Measurements from ENCODE around the gene EFHB. TPM values are rescaled to one million over a fixed set of nuclear protein-coding genes. Genes with fewer than 3 reads are reported as not detected.

EFHB gene
- total RNA-seq, 1 donor from 2014 or later, result 0.58 TPM

DNA sequence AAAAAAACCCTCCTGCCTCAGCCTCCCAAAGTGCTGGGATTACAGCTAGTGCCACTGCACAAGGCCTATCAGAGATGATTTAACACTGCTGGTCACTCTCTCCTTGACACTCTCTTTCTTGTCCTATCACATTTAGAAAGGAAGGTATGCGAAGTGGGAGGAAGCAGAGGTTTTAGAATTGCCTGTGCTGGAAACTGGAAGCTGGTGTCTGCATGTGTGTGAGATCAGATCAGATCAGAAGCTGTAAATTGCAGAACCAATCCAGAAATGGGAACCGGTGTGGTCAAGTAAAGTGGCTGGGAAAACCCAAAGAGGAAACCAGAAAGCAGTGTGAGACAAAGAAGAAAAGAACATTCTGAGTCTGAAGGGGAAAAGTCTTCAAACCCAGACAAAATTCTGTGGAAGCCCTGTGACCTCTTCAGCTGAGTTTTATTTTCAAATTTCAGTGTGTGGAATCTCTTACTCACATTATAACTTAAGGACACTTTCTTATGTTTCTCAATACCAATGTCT, 2.8 kb downstream of the EFHB start:
- H3K27me3 ChIP-seq (ENCODE audit: low read depth), result peaks cover 15% of the 10 kb centered on the region
- no peaks in the 10 kb centered on the region for H3K9me3 ChIP-seq (replicated peaks)
- H3K4me1 ChIP-seq, result no peaks in the 10 kb centered on the region
- intact Hi-C loops (cut with micrococcal nuclease), result no loop called here
- no peak overlapping the region for H3K27ac ChIP-seq (replicated peaks)
- H3K4me3 ChIP-seq, result no peak overlapping the region
- no peak for TF ChIP-seq CTCF (IDR thresholded peaks at IDR 0.05; ENCODE audit: borderline replicate concordance)
- DNase-seq, result no peak
- H3K36me3 ChIP-seq, result no peaks in the 10 kb centered on the region

- intact Hi-C loops (cut with micrococcal nuclease), result no loop called here
- no peak for TF ChIP-seq CTCF (IDR thresholded peaks at IDR 0.05; ENCODE audit: borderline replicate concordance)
- Histone ChIP-seq H3K27me3 (ENCODE audit: low read depth) (no peaks in the 10 kb centered on the region), H3K4me1 (no peaks in the 10 kb centered on the region), H3K36me3 (no peaks in the 10 kb centered on the region), H3K4me3 (no peak overlapping the region), H3K9me3 (replicated peaks) (no peaks in the 10 kb centered on the region), H3K27ac (replicated peaks) (no peak overlapping the region)
- no peak for DNase-seq
Observed at GRCh38 chr3:19920401-19921080, 13.5 kb downstream of the EFHB start.

DNA sequence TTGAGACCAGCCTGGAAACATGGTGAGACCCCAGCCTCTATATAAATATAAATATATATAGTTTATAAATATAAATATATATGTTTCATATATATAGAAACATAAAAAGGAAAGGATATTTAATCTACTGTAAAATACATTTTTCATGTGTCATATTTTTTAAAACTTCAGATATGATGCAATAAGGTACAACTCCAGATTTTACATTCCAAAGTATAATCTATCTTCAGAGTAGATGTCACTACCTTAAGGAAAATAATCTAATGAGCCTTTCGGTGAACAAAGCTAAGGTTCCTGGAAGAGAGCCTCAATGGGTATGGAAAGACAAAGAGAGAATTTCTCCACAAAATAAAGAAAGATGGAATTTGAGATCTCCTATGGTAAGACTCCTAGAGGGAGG, 16.9 kb downstream of the EFHB start:
- Histone ChIP-seq H3K36me3 (no peaks in the 10 kb centered on the region), H3K9me3 (replicated peaks) (peaks cover 21% of the 10 kb centered on the region), H3K27ac (replicated peaks) (no peak overlapping the region), H3K27me3 (ENCODE audit: low read depth) (no peaks in the 10 kb centered on the region), H3K4me1 (no peaks in the 10 kb centered on the region), H3K4me3 (no peak overlapping the region)
- no peak for TF ChIP-seq CTCF (IDR thresholded peaks at IDR 0.05; ENCODE audit: borderline replicate concordance)
- no peak for DNase-seq
- intact Hi-C loops (cut with micrococcal nuclease), result no loop called here

DNA sequence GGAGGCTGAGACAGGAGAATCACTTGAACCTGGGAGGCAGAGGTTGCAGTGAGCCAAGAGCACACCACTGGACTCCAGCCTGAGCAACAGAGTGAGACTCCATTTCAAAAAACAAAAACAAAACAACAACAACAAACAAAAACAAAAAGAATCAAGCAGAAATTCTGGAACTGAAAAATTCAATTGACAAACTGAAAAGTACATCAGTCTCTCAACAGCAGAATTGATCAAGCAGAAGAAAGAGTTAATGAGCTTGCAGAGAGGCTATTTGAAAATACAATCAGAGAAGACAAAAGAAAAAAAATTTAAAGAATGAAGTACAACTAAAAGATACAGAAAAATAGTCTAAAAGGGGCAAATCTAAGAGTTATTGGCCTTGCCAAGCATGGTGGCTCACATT, 22.6 kb downstream of the EFHB start:
- H3K36me3 ChIP-seq, result no peaks in the 10 kb centered on the region
- H3K4me1 ChIP-seq, result no peaks in the 10 kb centered on the region
- intact Hi-C loops (cut with micrococcal nuclease), result no loop called here
- peaks cover 49% of the 10 kb centered on the region for H3K9me3 ChIP-seq (replicated peaks)
- no peak for TF ChIP-seq CTCF (IDR thresholded peaks at IDR 0.05; ENCODE audit: borderline replicate concordance)
- H3K4me3 ChIP-seq, result no peak overlapping the region
- no peaks in the 10 kb centered on the region for H3K27me3 ChIP-seq (ENCODE audit: low read depth)
- DNase-seq, result no peak
- H3K27ac ChIP-seq (replicated peaks), result no peak overlapping the region

DNA sequence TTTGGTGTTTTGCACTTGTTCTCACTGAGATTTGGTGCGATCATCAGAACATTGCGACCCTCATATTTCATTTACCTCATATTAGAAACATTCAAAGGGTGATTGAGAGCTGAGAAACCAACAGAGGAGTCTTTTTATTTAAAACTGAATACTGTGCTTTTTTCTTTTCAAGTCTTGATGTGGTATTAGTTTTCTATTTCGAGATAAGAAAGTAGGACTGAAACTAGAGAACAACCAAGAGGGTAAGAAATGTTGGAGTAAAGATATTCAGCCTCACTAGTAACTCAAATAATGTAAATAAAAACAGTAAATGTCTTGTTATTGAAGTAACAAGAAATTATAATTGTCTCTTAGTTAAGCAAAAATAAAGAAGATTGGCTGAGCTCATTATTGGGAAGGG, 26.5 kb downstream of the EFHB start:
- intact Hi-C loops (cut with micrococcal nuclease), result no loop called here
- H3K4me1 ChIP-seq, result no peaks in the 10 kb centered on the region
- H3K36me3 ChIP-seq, result no peaks in the 10 kb centered on the region
- peaks cover 33% of the 10 kb centered on the region for H3K9me3 ChIP-seq (replicated peaks)
- TF ChIP-seq CTCF (IDR thresholded peaks at IDR 0.05; ENCODE audit: borderline replicate concordance), result no peak
- H3K4me3 ChIP-seq, result no peak overlapping the region
- no peak overlapping the region for H3K27ac ChIP-seq (replicated peaks)
- no peaks in the 10 kb centered on the region for H3K27me3 ChIP-seq (ENCODE audit: low read depth)
- DNase-seq, result no peak

Data from left ventricle myocardium inferior (tissue), 1 donor.